HG03469 (cell line): Measurements from ENCODE around the gene TNF.
"Not testable (repeated sequence)": the region's sequence is repeated elsewhere in the genome, so short reads cannot be mapped to it uniquely, and the experiment has no call there.

Experiments used
- ATAC-seq: cut with Tn5 transposase; IDR thresholded peaks from one replicate; pipeline ENCODE4 v1.9.1; 2021; ENCODE audit warnings: mild to moderate bottlenecking, moderate library complexity, moderate number of reproducible peaks; ENCODE audit not compliant: unreplicated experiment

The TNF gene

DNA sequence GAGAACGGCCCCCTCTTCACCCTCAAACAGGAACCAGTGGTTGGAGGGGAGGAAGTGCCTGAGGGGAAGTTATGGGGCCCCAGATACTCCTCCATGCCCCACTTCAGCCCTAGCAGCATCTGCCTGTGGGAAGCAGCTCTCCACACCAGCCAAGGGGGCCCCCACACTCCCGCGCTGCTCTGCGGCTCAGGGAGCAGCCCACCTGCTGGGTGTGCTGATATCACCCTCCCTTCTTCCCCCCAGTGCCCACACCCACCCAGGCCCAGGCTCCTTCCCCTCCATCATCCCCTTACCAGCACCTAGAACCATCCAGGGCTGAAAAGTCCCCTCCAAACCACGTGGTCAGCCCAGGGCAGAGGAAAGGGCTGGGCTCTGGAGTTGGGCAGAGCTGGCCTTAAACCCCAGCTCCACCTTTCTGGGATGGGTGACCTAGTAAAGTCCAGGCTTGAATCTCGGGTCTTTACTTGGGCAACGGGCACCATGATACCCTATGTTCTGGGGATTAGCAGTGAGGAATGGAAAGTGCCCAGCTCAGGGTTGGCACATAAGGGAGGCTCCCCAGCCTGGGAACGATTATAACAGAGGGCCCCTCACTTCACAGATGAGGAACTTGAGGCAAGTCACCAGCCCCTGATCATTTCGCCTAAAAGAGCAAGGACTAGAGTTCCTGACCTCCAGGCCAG is 11.4 kb downstream of the TNF start:
- no peak for ATAC-seq

DNA sequence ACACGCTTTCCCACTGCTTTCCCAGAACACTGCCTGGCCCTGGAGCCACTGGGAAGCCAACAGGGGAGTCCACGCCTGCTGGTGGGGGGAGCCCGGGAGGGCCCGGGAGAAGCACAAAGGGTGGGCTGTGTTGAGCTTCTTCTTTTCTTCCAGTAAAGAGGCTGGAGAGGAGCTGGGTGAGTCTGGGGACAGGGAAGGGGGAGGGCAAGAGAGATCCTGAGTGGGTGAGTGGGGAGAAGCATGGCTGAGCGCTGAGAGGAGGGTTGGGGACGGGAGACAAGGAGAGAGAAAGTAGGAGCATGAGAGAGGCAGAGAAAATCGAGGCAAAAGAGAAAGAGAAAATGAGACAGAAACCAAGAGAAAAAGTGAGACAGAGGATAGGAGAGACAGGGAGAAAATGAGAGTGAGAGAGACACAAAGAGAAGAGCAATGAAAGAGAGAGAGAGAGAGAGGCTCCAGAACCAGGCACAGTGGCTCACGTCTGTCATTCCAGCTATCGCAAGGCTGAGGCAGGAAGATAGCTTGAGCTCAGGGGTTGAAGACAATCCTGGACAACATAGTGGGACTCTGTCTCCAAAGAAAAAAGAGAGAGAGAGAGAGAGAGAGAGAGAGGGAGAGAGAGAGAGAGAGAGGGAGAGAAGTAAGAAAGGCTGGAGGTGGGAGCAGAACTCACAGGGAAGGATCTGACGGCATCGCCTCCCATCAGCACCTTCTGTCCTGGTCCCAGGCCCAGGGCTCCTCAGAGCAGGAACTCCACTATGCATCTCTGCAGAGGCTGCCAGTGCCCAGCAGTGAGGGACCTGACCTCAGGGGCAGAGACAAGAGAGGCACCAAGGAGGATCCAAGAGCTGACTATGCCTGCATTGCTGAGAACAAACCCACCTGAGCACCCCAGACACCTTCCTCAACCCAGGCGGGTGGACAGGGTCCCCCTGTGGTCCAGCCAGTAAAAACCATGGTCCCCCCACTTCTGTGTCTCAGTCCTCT is 12.7 kb downstream of the TNF start:
- ATAC-seq = no peak

- no peak for ATAC-seq
Measured at GRCh38 chr6:31588871-31589650, 13.7 kb downstream of the TNF start.

DNA sequence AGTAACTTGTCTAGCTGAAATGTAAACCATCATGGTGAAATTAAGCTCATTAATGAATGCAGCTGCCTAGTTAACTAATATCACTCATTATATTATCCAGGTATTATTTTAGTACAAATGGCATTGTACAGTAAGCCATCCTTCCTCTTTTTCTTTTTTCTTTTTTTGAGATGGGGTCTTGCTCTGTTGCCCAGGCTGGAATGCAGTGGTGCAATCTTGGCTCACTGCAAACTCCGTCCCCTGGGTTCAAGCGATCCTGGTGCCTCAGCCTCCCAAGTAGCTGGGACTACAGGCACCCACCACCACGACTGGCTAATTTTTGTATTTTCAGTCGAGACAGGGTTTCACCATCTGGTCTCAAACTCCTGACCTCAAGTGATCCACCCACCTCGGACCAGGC is 15.3 kb downstream of the TNF start:
- not testable (repeated sequence) for ATAC-seq

DNA sequence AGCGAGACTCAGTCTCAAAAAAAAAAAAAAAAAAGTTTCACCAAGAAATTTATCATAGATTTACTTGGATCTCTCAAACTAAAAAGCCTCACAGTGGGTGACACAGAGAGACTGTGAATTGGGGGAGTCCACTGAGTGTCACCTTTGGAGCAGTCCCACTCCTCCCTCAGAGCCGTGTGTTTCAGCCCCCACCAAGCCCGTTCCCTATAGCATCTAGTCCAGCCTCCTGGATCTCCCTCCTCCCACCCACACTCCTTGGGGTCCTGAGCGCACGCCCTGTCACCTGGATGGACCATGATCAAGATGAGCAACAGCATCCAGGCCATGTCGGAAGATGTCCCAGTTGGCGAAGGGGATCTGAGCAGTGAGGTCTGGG is 17.0 kb downstream of the TNF start:
- no peak for ATAC-seq

DNA sequence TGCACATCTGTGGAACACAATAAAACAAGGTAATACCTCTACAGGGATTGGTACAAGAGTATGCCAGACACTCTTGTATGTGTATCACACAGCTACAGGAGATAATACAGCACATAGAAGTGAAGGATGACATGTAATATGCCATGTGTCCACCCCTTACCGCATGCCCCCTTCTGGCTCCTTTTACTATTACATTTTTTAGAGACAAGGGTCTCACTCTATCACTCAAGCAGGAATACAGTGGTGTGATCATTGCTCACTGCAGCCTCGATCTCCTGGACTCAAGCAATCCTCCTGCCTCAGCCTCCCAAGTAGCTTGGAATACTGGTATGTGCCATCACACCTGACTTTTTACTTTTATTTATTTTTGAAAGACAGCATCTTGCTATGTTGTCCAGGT is 21.6 kb downstream of the TNF start:
- no peak for ATAC-seq

GRCh38 chr6:31607317-31607716 is 32.0 kb downstream of the TNF start:
- ATAC-seq = no peak

GRCh38 chr6:31609519-31610406 is 34.4 kb downstream of the TNF start:
- ATAC-seq = no peak

DNA sequence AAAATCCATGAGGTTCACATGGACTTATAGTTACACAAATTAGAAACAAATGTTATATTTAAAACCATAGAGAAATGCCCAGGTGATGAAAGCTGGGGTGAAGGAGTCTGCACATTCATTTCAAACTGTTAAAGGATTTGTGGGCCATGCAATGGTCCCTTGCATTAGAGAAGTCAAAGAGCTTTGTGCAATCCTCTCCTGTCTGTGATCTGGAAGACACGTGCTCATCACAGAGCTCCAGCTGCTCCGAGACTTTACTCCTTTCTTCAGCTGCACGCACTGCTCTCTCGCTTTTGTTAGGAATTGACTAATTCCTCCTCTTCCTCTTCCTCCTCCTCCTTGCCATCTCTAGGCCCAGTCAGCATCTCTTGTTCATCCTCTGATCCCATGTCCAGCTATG is 35.6 kb downstream of the TNF start:
- ATAC-seq = no peak

DNA sequence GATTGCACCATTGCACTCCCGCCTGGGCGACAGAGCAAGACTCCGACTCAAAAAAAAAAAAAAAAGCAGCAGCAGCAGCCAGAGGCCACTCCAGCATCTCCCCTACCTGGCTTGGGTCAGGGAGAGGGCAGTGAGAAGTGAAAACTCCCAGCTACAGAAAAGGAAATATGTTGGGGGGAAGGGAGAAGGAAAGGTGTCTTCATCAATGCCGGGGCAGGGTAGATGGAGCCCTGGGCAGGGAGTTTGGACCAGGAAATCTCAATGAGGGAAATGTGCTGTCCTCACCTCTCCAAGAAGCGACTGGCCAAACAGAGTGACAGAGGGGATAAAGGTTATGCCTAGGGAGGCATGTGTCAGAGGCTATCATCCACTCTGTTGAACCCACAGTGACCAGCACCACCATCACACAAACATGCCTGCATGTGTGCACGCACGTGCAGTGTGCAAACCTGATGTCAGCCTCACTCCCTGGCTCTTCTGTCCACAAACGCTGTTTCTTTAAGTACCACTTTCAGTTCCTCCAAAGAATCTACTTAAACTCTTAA is 38.8 kb downstream of the TNF start:
- ATAC-seq = no peak

- no peak for ATAC-seq
Measured at GRCh38 chr6:31614684-31615578, 39.6 kb downstream of the TNF start, which contains the start of gene AIF1. TSS of gene AIF1 (plus strand) at chr6:31615234. CDS start at chr6:31615330, 96 bp downstream.

- no peak for ATAC-seq
Measured at GRCh38 chr6:31615748-31616147, 40.4 kb downstream of the TNF start.

GRCh38 chr6:31617010-31617409 is 41.6 kb downstream of the TNF start:
- ATAC-seq = no peak

- peak; percentile 39 for ATAC-seq
Measured at GRCh38 chr6:31619805-31620585, 44.6 kb downstream of the TNF start.

DNA sequence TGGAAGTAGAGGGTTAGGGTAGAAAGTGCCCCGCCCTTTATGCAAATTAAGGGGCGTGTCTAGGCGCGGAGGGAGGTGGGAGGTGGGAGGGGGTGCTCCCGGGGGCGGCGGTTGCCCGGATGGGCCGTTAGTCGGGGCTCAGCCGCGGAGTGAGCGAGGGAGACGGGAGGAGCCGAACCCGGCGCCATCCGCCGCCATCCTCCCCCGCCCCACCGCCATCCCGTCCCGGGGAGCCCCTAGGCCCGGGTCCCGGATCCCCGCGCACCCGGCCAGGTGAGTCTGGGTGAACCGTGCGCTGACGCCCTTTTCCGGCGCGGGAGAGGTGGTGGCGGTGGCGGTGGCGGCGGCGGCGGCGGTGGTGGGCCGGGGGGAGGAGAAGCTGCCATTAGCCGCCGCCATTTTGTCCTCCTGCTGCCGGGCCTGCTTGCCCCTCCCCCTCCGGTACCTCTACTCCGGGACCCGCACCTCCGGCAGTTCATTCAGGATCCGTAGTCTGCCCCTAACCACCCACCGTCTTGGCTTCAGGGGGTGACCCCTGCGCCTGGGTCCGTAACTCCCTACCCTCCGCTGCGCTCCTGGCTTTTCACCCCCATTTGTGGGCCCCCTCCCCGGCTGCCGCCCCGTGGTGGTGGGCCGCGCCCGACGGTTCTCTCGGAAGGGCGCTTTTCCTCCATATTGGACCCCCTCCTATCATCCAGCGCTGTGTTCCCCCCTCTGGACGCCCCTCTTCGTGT is 45.4 kb downstream of the TNF start, which contains the start of gene PRRC2A:
TSS of gene PRRC2A (plus strand) at position 130 of the 734 bp plus-strand sequence. CDS start 2,075 bp downstream, outside the sequence.
- ATAC-seq = peak; percentile 11

DNA sequence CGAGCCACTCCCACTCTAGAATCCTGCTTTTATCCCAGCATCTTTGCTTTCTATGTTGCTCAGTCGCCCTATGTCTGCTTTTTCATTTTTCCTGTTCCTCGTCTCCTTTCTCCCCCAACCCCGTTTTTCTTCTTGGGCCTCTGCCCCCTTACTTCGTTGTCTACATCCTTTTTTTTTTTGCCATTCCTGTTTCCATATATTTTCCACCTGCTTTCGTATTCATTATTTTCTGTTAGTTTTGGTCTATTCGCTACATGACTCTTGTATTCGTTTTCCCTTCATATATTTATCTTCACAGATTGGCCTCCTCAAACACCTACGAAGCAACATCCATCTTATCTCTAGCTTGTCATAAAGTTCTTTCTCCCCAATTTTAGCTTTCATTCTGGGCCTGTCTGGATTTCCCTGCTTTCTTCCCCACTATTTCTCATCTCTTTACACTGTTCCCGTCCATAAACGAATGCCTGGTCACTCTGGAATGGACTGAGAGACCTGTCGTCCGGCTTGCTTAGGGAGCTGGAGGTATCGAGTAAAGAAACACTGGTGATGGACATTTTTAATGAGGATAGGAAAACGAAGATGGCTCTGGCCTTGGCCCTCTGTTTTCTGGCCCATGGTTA is 46.1 kb downstream of the TNF start:
- ATAC-seq = no peak

DNA sequence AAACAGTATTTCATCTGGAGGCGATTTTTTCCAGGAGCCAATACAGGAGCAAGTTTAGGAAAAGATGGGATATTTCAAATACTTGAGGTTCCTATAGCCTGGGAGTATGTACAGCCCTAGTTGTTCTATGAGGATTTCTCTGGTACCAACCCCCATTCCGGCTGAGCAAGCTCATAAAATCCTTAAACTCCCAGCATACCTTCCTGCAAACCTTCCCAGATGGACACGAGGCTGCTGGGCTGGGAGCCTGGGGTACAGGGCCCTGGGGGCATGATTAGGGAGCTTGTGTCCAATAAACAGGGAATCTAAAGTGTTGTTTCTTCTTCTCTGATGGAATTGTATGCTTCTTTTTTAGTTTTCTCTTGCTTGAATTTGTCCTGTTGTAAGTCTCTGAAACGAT is 46.6 kb downstream of the TNF start:
- ATAC-seq = no peak
